ENCODE results near the gene CFAP54. TPM values are rescaled to one million over a fixed set of nuclear protein-coding genes. Genes with fewer than 3 reads are reported as not detected.
"Not testable (repeated sequence)": the region's sequence is repeated elsewhere in the genome, so short reads cannot be mapped to it uniquely, and the experiment has no call there.

Gene CFAP54
- total RNA-seq, 4 donors from 2014 or later: 1.3 to 14.2 (median 6.2) TPM

GRCh38 chr12:96587691-96588090 is 98.3 kb downstream of the CFAP54 start:
- Histone ChIP-seq H3K4me3 (no peak overlapping the region), H3K36me3 (no peaks in the 10 kb centered on the region), H3K4me1 (no peaks in the 10 kb centered on the region), H3K27me3 (no peaks in the 10 kb centered on the region), H3K9me3 (no peaks in the 10 kb centered on the region), H3K27ac (no peak overlapping the region)
- TF ChIP-seq CTCF (IDR thresholded peaks at IDR 0.05) (no peak), POLR2A (IDR thresholded peaks at IDR 0.05) (no peak)
- DNase-seq: no peak
- intact Hi-C loops (cut with DNase I; ENCODE audit: low total_unique reads): no loop called here

- intact Hi-C loops (cut with DNase I; ENCODE audit: low total_unique reads): no loop called here
- no peaks in the 10 kb centered on the region for H3K9me3 ChIP-seq
- H3K27me3 ChIP-seq: no peaks in the 10 kb centered on the region
- no peak for DNase-seq
- H3K4me1 ChIP-seq: no peaks in the 10 kb centered on the region
- no peak for TF ChIP-seq CTCF (IDR thresholded peaks at IDR 0.05)
- no peak for TF ChIP-seq POLR2A (IDR thresholded peaks at IDR 0.05)
- H3K4me3 ChIP-seq: no peak overlapping the region
- H3K27ac ChIP-seq: no peak overlapping the region
- H3K36me3 ChIP-seq: no peaks in the 10 kb centered on the region
These were observed 101.6 kb downstream of the CFAP54 start for GRCh38 chr12:96590970-96591369.

- intact Hi-C loops (cut with DNase I; ENCODE audit: low total_unique reads); H3K27ac ChIP-seq; H3K36me3 ChIP-seq; H3K27me3 ChIP-seq; DNase-seq; H3K9me3 ChIP-seq; H3K4me1 ChIP-seq; H3K4me3 ChIP-seq: not testable (repeated sequence)
These were observed 115.0 kb downstream of the CFAP54 start for GRCh38 chr12:96604374-96604773.

- intact Hi-C loops (cut with DNase I; ENCODE audit: low total_unique reads): no loop called here
These were observed 116.3 kb downstream of the CFAP54 start for GRCh38 chr12:96605684-96606083.

GRCh38 chr12:96606134-96606533 is 116.8 kb downstream of the CFAP54 start:
- intact Hi-C loops (cut with DNase I; ENCODE audit: low total_unique reads): no loop called here
- no peaks in the 10 kb centered on the region for H3K36me3 ChIP-seq
- no peaks in the 10 kb centered on the region for H3K9me3 ChIP-seq
- H3K27ac ChIP-seq: no peak overlapping the region
- no peak overlapping the region for H3K4me3 ChIP-seq
- no peaks in the 10 kb centered on the region for H3K4me1 ChIP-seq
- no peaks in the 10 kb centered on the region for H3K27me3 ChIP-seq
- DNase-seq: no peak
- TF ChIP-seq POLR2A (IDR thresholded peaks at IDR 0.05) (no peak), CTCF (IDR thresholded peaks at IDR 0.05) (no peak)

More at GRCh38 chr12:96605684-96606083, 116.3 kb downstream of the CFAP54 start:
- H3K27me3 ChIP-seq: no peaks in the 10 kb centered on the region
- no peak overlapping the region for H3K27ac ChIP-seq
- no peaks in the 10 kb centered on the region for H3K36me3 ChIP-seq
- TF ChIP-seq POLR2A (IDR thresholded peaks at IDR 0.05) (no peak), CTCF (IDR thresholded peaks at IDR 0.05) (no peak)
- DNase-seq: no peak
- H3K9me3 ChIP-seq: no peaks in the 10 kb centered on the region
- H3K4me1 ChIP-seq: no peaks in the 10 kb centered on the region
- H3K4me3 ChIP-seq: no peak overlapping the region

GRCh38 chr12:96606644-96607043 is 117.3 kb downstream of the CFAP54 start:
- intact Hi-C loops (cut with DNase I; ENCODE audit: low total_unique reads): no loop called here
- H3K4me3 ChIP-seq: no peak overlapping the region
- no peaks in the 10 kb centered on the region for H3K9me3 ChIP-seq
- H3K36me3 ChIP-seq: no peaks in the 10 kb centered on the region
- TF ChIP-seq CTCF (IDR thresholded peaks at IDR 0.05) (no peak), POLR2A (IDR thresholded peaks at IDR 0.05) (no peak)
- DNase-seq: no peak
- H3K4me1 ChIP-seq: no peaks in the 10 kb centered on the region
- H3K27ac ChIP-seq: no peak overlapping the region
- no peaks in the 10 kb centered on the region for H3K27me3 ChIP-seq

Data from uterus (tissue), 4 donors.